Measurements from ENCODE around the gene P2RX5.

GRCh38 chr17:3656755-3657587 is 39.0 kb downstream of the P2RX5 start:
- TF ChIP-seq, protein P1, sequence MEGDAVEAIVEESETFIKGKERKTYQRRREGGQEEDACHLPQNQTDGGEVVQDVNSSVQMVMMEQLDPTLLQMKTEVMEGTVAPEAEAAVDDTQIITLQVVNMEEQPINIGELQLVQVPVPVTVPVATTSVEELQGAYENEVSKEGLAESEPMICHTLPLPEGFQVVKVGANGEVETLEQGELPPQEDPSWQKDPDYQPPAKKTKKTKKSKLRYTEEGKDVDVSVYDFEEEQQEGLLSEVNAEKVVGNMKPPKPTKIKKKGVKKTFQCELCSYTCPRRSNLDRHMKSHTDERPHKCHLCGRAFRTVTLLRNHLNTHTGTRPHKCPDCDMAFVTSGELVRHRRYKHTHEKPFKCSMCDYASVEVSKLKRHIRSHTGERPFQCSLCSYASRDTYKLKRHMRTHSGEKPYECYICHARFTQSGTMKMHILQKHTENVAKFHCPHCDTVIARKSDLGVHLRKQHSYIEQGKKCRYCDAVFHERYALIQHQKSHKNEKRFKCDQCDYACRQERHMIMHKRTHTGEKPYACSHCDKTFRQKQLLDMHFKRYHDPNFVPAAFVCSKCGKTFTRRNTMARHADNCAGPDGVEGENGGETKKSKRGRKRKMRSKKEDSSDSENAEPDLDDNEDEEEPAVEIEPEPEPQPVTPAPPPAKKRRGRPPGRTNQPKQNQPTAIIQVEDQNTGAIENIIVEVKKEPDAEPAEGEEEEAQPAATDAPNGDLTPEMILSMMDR (IDR thresholded peaks at IDR 0.05): no peak
- TF ChIP-seq ZFX (IDR thresholded peaks at IDR 0.05; ENCODE audit: borderline replicate concordance): no peak
